IMR-90 (cell line): ENCODE measurements around the gene HTRA2.

Experiments used
- BHLHE40 ChIP-seq: fragments of 150-350 bp; IDR thresholded peaks from 2 replicates; pipeline ENCODE4 v1.6.1; 2016; ENCODE audit warnings: mild to moderate bottlenecking, low read depth, low read length
- CEBPB ChIP-seq: IDR thresholded peaks from 2 replicates; pipeline ENCODE4 v1.6.1; 2012; ENCODE audit warnings: low read depth, low read length, improper control_type of control experiment
- CHD1 ChIP-seq: IDR thresholded peaks from 2 replicates; pipeline ENCODE4 v1.6.1; 2012; ENCODE audit warnings: low read depth, low read length, improper control_type of control experiment
- CTCF ChIP-seq: conservative IDR thresholded peaks from 2 replicates; pipeline ENCODE4 v1.5.1; 2012; ENCODE audit warnings: mild to moderate bottlenecking, low read depth, low read length, improper control_type of control experiment
- FOS ChIP-seq: fragments of 150-350 bp; IDR thresholded peaks from 2 replicates; pipeline ENCODE4 v1.6.1; 2016; ENCODE audit warnings: low read depth, low read length
- NFE2L2 ChIP-seq: fragments of 150-350 bp; IDR thresholded peaks from 2 replicates; pipeline ENCODE4 v1.6.1; 2016; ENCODE audit warnings: low read depth, mild to moderate bottlenecking, low read length
- POLR2A ChIP-seq: IDR thresholded peaks from 2 replicates; pipeline ENCODE4 v1.6.1; 2012; ENCODE audit warnings: mild to moderate bottlenecking, low read depth, low read length
- RAD21 ChIP-seq: IDR thresholded peaks from 2 replicates; pipeline ENCODE4 v1.6.1; 2012; ENCODE audit warnings: low read length, improper control_type of control experiment
- RCOR1 ChIP-seq: IDR thresholded peaks from 2 replicates; pipeline ENCODE4 v1.6.1; 2012; ENCODE audit warnings: mild to moderate bottlenecking, low read length, improper control_type of control experiment; ENCODE audit not compliant: insufficient replicate concordance
- RFX5 ChIP-seq: IDR thresholded peaks from 2 replicates; pipeline ENCODE4 v1.8.0; 2012; ENCODE audit warnings: low read depth, mild to moderate bottlenecking, low read length, moderate library complexity
- SMC3 ChIP-seq: fragments of 150-350 bp; IDR thresholded peaks from 2 replicates; pipeline ENCODE4 v1.6.1; 2016; ENCODE audit warnings: low read depth, mild to moderate bottlenecking, antibody characterized with exemption, low read length, moderate library complexity

DNA sequence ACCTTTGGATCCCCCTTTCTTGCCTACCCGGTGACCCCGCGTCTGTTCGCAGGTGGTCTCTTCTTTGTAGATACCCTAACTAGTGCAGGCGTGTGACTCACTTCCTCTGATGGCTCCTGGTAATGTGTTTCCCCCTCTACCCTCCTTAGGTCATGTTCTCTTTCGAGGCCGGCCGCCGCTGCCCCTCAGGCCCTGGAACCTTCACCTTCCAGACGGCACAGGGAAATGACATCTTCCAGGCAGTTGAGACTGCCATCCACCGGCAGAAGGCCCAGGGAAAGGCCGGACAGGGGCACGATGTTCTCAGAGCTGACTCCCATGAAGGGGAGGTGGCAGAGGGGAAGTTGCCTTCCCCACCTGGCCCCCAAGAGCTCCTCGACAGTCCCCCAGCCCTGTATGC, 26.4 kb downstream of the HTRA2 start:
- TF ChIP-seq RCOR1: no peak
- no peak for TF ChIP-seq CTCF
- TF ChIP-seq NFE2L2: no peak
- TF ChIP-seq CHD1: no peak
- no peak for TF ChIP-seq FOS
- TF ChIP-seq BHLHE40: no peak
- TF ChIP-seq SMC3: no peak
- TF ChIP-seq CEBPB: no peak
- no peak for TF ChIP-seq RAD21
- TF ChIP-seq POLR2A: no peak
- no peak for TF ChIP-seq RFX5
